K562 (cell line): ENCODE measurements around the gene MAGI1. TPM values are rescaled to one million over a fixed set of nuclear protein-coding genes. Genes with fewer than 3 reads are reported as not detected.

Experiments
- ATAC-seq: fragments of 200-7000 bp; cut with Tn5 transposase; 3 replicates; pipeline ENCODE4 v1.9.1; 2020; ENCODE audit warnings: moderate library complexity
- BruUV-seq: library from RNA; stranded (reverse); fragments of 400-500 nt; replicated peaks from 2 replicates; lab custom pipeline; 2021; lab: Mats Ljungman, UMichigan
- CTCF ChIA-PET: fragments of 300-600 bp; formaldehyde crosslinking; extraction: SDS; loops from one replicate; lab custom pipeline; 2021; ENCODE audit warnings: low intra/inter-chr PET ratio; lab: Yijun Ruan, JAX
- POLR2A ChIA-PET: fragments of 300-600, 350-650 bp; sonication (Branson Sonifier 250); formaldehyde crosslinking; extraction: SDS; loops from one replicate; lab custom pipeline; 2021; ENCODE audit warnings: antibody characterized with exemption, inconsistent platforms; lab: Yijun Ruan, JAX
- DNase-seq, 4 experiments: peaks; one replicate each; pipeline versions ENCODE4 v3.0.0 to v3.0.0-alpha.2; 2011 to 2018; ENCODE audit warnings: low spot score in 3 of 4, mixed read lengths in 3 of 4; ENCODE audit errors: extremely low read depth in 1 of 4
- FAIRE-seq: peaks from 2 replicates; lab custom pipeline; 2011; peaks lifted over from hg19 to GRCh38; lab: Jason Lieb, UNC
- H2AFZ ChIP-seq: 2 replicates; pipeline ENCODE4 v1.6.0; 2011; ENCODE audit warnings: low read depth, low read length, control low read depth, inconsistent platforms
- H3K27ac ChIP-seq: fragments of 200-600 bp; 3 replicates; pipeline ENCODE4 v1.8.0; 2011; ENCODE audit warnings: low read depth, mild to moderate bottlenecking, control low read depth, inconsistent platforms, low read length, moderate library complexity, mixed read lengths; ENCODE audit errors: extremely low read depth
- H3K27me3 ChIP-seq, 2 experiments: fragments of 300-600 bp in 1 of 2; 2 replicates in 1 of 2; 3 replicates in 1 of 2; pipeline versions ENCODE4 v1.6.0 to v1.8.0; 2011; ENCODE audit warnings: inconsistent platforms in 2 of 2, low read length in 2 of 2, mild to moderate bottlenecking in 1 of 2, mixed read lengths in 1 of 2, moderate library complexity in 1 of 2; ENCODE audit not compliant: control insufficient read depth in 2 of 2, insufficient read depth in 2 of 2
- H3K36me3 ChIP-seq: fragments of 300-600 bp; 3 replicates; pipeline ENCODE4 v1.8.0; 2011; ENCODE audit warnings: mild to moderate bottlenecking, low read length, inconsistent platforms; ENCODE audit not compliant: control insufficient read depth, insufficient read depth
- H3K4me1 ChIP-seq, 2 experiments: fragments of 200-600 bp in 1 of 2; replicated peaks in 1 of 2; 2 replicates in 1 of 2; 3 replicates in 1 of 2; pipeline versions ENCODE4 v1.5.1 to v1.8.0; 2011; ENCODE audit warnings: inconsistent platforms in 2 of 2, low read length in 2 of 2, mild to moderate bottlenecking in 1 of 2, mixed read lengths in 1 of 2, moderate library complexity in 1 of 2; ENCODE audit not compliant: control insufficient read depth in 2 of 2, insufficient read depth in 2 of 2
- H3K4me2 ChIP-seq: 2 replicates; pipeline ENCODE4 v1.6.1; 2011; ENCODE audit warnings: low read length, control low read depth, inconsistent platforms, mixed read lengths; ENCODE audit not compliant: insufficient read depth
- H3K4me3 ChIP-seq: fragments of 200-600 bp; sonication (generic), shearing (Covaris generic); 2 replicates; pipeline ENCODE4 v1.5.1; 2016; ENCODE audit warnings: control low read depth, inconsistent platforms
- H3K79me2 ChIP-seq: fragments of 200-600 bp; 3 replicates; pipeline ENCODE4 v1.8.0; 2011; ENCODE audit warnings: low read length, inconsistent platforms; ENCODE audit not compliant: control insufficient read depth, insufficient read depth
- H3K9ac ChIP-seq, 2 experiments: 2 replicates each; pipeline versions ENCODE4 v1.6.0 to v1.6.1; 2011; ENCODE audit warnings: low read depth in 2 of 2, low read length in 2 of 2, control low read depth in 1 of 2, inconsistent platforms in 1 of 2, mild to moderate bottlenecking in 1 of 2, mixed read lengths in 1 of 2; ENCODE audit not compliant: insufficient read depth in 1 of 2
- H3K9me1 ChIP-seq: one replicate; pipeline ENCODE4 v1.6.0; 2011; ENCODE audit warnings: inconsistent platforms, mild to moderate bottlenecking, low read length, moderate library complexity; ENCODE audit not compliant: control insufficient read depth, insufficient read depth
- H3K9me3 ChIP-seq: replicated peaks from 2 replicates; pipeline ENCODE4 v1.5.1; 2011; ENCODE audit warnings: low read depth, low read length, inconsistent platforms; ENCODE audit not compliant: control insufficient read depth, insufficient read depth
- H4K20me1 ChIP-seq: replicated peaks from 2 replicates; pipeline ENCODE4 v1.6.1; 2011; ENCODE audit warnings: low read length, inconsistent platforms, mixed read lengths; ENCODE audit not compliant: control insufficient read depth, insufficient read depth
- FOXO4 ChIP-seq: fragments of 450-650 bp; formaldehyde crosslinking; IDR thresholded peaks from 2 replicates; pipeline ENCODE4 v1.4.0; 2020; ENCODE audit warnings: mild to moderate bottlenecking, moderate library complexity
- NCOR1 ChIP-seq: fragments of 450-650 bp; IDR thresholded peaks from 2 replicates; pipeline ENCODE4 v1.6.1; 2016; ENCODE audit warnings: mild to moderate bottlenecking, moderate library complexity
- RBM25 ChIP-seq: fragments of 200-400 bp; formaldehyde crosslinking; IDR thresholded peaks from 2 replicates; pipeline ENCODE4 v1.6.1; 2018; ENCODE audit warnings: low read length, low read depth, moderate library complexity; ENCODE audit not compliant: severe bottlenecking
- ZFP36 ChIP-seq: fragments of 150-350 bp; IDR thresholded peaks from 2 replicates; pipeline ENCODE4 v1.6.1; 2018; ENCODE audit warnings: low read length, low read depth; ENCODE audit not compliant: partially characterized antibody
- ZNF592 ChIP-seq: fragments of 450-650 bp; IDR thresholded peaks from 2 replicates; pipeline ENCODE4 v1.6.1; 2017; ENCODE audit warnings: antibody characterized with exemption, mild to moderate bottlenecking
- WGBS: fragments of 100-300 bp; shearing (Covaris generic); methylation state at CpG from one replicate; pipeline ENCODE4 v1.1.6; 2016; ENCODE audit warnings: low coverage, mixed read lengths; ENCODE audit not compliant: insufficient coverage; ENCODE audit errors: missing lambda C conversion rate; 5-methylcytosine and 5-hydroxymethylcytosine counted together
- in situ Hi-C: fragments of 300-500 bp; cut with MboI; formaldehyde crosslinking; loops from 4 replicates; pipeline ENCODE4 v1.15.0; 2018; ENCODE audit warnings: inconsistent platforms, mixed read lengths
- intact Hi-C: fragments of 100-400 bp; cut with micrococcal nuclease; formaldehyde crosslinking; loops from 2 replicates; pipeline ENCODE4 v1.14.2; 2022
- polyA plus RNA-seq, 8 experiments: library from polyadenylated mRNA; depleted of rRNA in 4 of 8; stranded (reverse) in 5 of 8; unstranded in 3 of 8; fragments of >200 nt; fragmentation: Nextera tagmentation in 2 of 8; fragmentation: Illumina TruSeq in 1 of 8; extraction: Ambion mirVana in 2 of 8; extraction: Trizol in 1 of 8; gene quantifications; 2 replicates each; pipeline versions ENCODE4 v1.2.1 to v1.2.3, GENCODE V29; 2011 to 2014; ENCODE audit warnings: inconsistent platforms in 1 of 8, missing spikeins in 1 of 8
- total RNA-seq, 7 experiments: library from RNA; depleted of rRNA in 6 of 7; stranded (reverse); fragments of >200 nt in 6 of 7; fragmentation: Illumina TruSeq in 2 of 7; extraction: Trizol in 2 of 7; gene quantifications; 2 replicates each; pipeline versions ENCODE4 v1.2.1 to v1.2.3, GENCODE V29; 2011 to 2021; ENCODE audit warnings: low replicate concordance in 1 of 7

Gene MAGI1
- total and polyA plus RNA-seq, 9 of the 15 experiments (the other 6 are each of a cell fraction or from before 2014, with no cell fraction given): 7.8 to 59.4 (median 43.2) TPM

GRCh38 chr3:65778968-65779367 is 259.8 kb downstream of the MAGI1 start (continued):
- no peak for TF ChIP-seq ZNF592
- TF ChIP-seq NCOR1: no peak

GRCh38 chr3:65777050-65777449 is 261.7 kb downstream of the MAGI1 start:
- Histone ChIP-seq H3K27me3 (no peaks in the 10 kb centered on the region; a peak in 1 of 5 replicates), H3K4me3 (no peak overlapping the region), H3K27ac (no peak overlapping the region), H3K9ac (no peak overlapping the region), H3K36me3 (no peaks in the 10 kb centered on the region), H4K20me1 (no peaks in the 10 kb centered on the region), H3K9me3 (no peaks in the 10 kb centered on the region), H2AFZ (no peak overlapping the region), H3K9me1 (no peaks in the 10 kb centered on the region), H3K4me2 (no peak overlapping the region), H3K4me1 (no peaks in the 10 kb centered on the region), H3K79me2 (no peaks in the 10 kb centered on the region)
- FAIRE-seq: no peak
- CTCF ChIA-PET: no interaction called here
- DNase-seq: no peak
- 0% methylated on average over 3 of the region's 3 CpGs for WGBS
- POLR2A ChIA-PET: no interaction called here
- ATAC-seq: no peak
- in situ Hi-C loops (loop anchor here (25.0 kb wide), 1 partner anchor 360 kb away; no protein-coding TSS in a partner anchor), intact Hi-C loops (no loop called here)
- BruUV-seq: no TSS peak
- TF ChIP-seq FOXO4: no peak
- peak; percentile 83 for TF ChIP-seq RBM25
- peak; percentile 35 for TF ChIP-seq ZFP36
